ENCODE data around the gene PLS1. TPM values are rescaled to one million over a fixed set of nuclear protein-coding genes. Genes with fewer than 3 reads are reported as not detected.

The PLS1 gene
- total and polyA plus RNA-seq, 2 of the 8 experiments (the other 6 are each of a cell fraction or from before 2014, with no cell fraction given) = 18.7 to 44.7 TPM

DNA sequence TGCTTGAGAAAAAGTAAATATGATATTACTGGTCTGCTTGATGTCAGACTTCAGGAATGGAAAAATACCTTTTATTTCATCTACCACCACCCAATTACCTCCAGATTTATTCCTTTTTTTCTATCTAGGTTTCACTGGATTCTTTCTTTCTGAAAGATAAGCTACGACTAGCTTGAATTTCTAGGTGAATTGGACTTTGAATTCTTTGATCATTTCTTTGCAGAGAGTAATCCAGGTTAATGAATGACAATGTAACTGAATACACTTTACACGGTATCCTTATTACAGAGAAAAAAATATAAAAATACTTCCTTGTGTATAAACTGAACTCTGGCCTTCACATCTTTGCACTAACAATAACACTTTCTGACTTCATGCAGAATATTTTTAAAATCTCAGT lies 68.1 kb downstream of the PLS1 start:
- Histone ChIP-seq H2AK5ac (ENCODE audit: low read depth, low read length) (no peak overlapping the region), H4K91ac (replicated peaks; ENCODE audit: insufficient read length, low read length) (no peak overlapping the region), H3K23me2 (ENCODE audit: low read depth, low read length) (no peaks in the 10 kb centered on the region), H3K4ac (replicated peaks; ENCODE audit: insufficient read length, low read depth, low read length) (no peak overlapping the region), H2BK20ac (ENCODE audit: low read length) (no peak overlapping the region), H2AFZ (ENCODE audit: low read length) (no peak overlapping the region), H3K9ac (replicated peaks in 1 of 4; ENCODE audit: extremely low read depth in 1 of 4, low read depth in 3 of 4, low read length in 3 of 4) (no peak overlapping the region), H3K18ac (ENCODE audit: extremely low read depth, low read length) (no peak overlapping the region), H2BK12ac (ENCODE audit: low read depth, low read length) (no peak overlapping the region), H3K79me1 (ENCODE audit: low read depth, low read length) (no peaks in the 10 kb centered on the region), H3K4me2 (ENCODE audit: insufficient read depth in 1 of 2, low read depth in 2 of 2, low read length in 2 of 2) (no peak overlapping the region), H3K27me3 (replicated peaks in 1 of 4; ENCODE audit: control insufficient read depth in 3 of 4, extremely low read depth in 1 of 4, insufficient read depth in 3 of 4, low read length in 3 of 4) (no peaks in the 10 kb centered on the region), H2BK15ac (ENCODE audit: low read length) (no peak overlapping the region), H3K4me1 (replicated peaks in 1 of 4; ENCODE audit: control insufficient read depth in 3 of 4, insufficient read depth in 4 of 4, low read length in 3 of 4) (peaks cover 0 to 6% (median 1%) of the 10 kb centered on the region in 4 experiments; a peak in 3 of 7 replicates), H3K23ac (ENCODE audit: insufficient read length) (no peak overlapping the region), H3K56ac (replicated peaks; ENCODE audit: insufficient read length, low read depth, low read length) (no peak overlapping the region), H3K9me3 (ENCODE audit: insufficient read depth in 2 of 2, low read depth in 1 of 2, low read length in 1 of 2) (no peaks in the 10 kb centered on the region), H3K27ac (ENCODE audit: low read depth, low read length) (no peak overlapping the region), H2BK120ac (replicated peaks; ENCODE audit: low read depth, low read length) (no peak overlapping the region), H3K79me2 (ENCODE audit: control insufficient read depth in 1 of 2, insufficient read depth in 2 of 2, low read length in 2 of 2) (no peaks in the 10 kb centered on the region), H4K5ac (ENCODE audit: insufficient read length, low read depth, low read length) (no peak overlapping the region), H3K4me3 (ENCODE audit: extremely low read depth in 1 of 4, insufficient read depth in 2 of 4, low read depth in 3 of 4, low read length in 4 of 4) (peak overlapping the region in 1 of 4 experiments; percentile 12; a peak in 1 of 8 replicates), H4K8ac (ENCODE audit: extremely low read depth, insufficient read depth, low read length) (no peak overlapping the region), H3K36me3 (ENCODE audit: control insufficient read depth in 2 of 4, insufficient read depth in 4 of 4, low read length in 3 of 4) (no peaks in the 10 kb centered on the region; a peak in 1 of 8 replicates), H2BK5ac (ENCODE audit: low read depth, low read length) (no peak overlapping the region), H3K14ac (ENCODE audit: insufficient read length) (no peak overlapping the region), H4K20me1 (replicated peaks in 1 of 2; ENCODE audit: control insufficient read depth in 1 of 2, insufficient read depth in 2 of 2, low read length in 2 of 2) (no peaks in the 10 kb centered on the region)
- no peak for DNase-seq (ENCODE audit: low read depth in 1 of 2, low spot score in 2 of 2)
- 77% methylated on average over 2 of the region's 2 CpGs; no CpG with 5 or more reads in 1 of the 2 experiments for WGBS, 2 experiments (ENCODE audit: extremely low coverage in 1 of 2, insufficient coverage in 1 of 2, insufficient read length in 1 of 2, insufficient replicate concordance in 2 of 2, low coverage in 1 of 2, low lambda C conversion rate in 2 of 2, missing lambda C conversion rate in 1 of 2)
- ChIA-PET CTCF (ENCODE audit: partially characterized antibody) (interaction anchor here (1.1 kb wide), 1 partner anchor 40 kb away, joined by 3 read pairs; no protein-coding TSS in a partner anchor), POLR2A (ENCODE audit: partially characterized antibody) (no interaction called here)
- FAIRE-seq = no peak
- TF ChIP-seq RAD21 (IDR thresholded peaks at IDR 0.05 in 1 of 2, conservative IDR thresholded peaks at IDR 0.05 in 1 of 2; ENCODE audit: low read depth in 2 of 2, low read length in 2 of 2) (no peak), GTF2F1 (IDR thresholded peaks at IDR 0.05; ENCODE audit: borderline replicate concordance, low read depth, low read length) (no peak), TAF1 (IDR thresholded peaks at IDR 0.05; ENCODE audit: low read depth, low read length) (no peak), ASH2L (IDR thresholded peaks at IDR 0.05; ENCODE audit: low read length) (no peak), SRF (IDR thresholded peaks at IDR 0.05; ENCODE audit: low read depth, low read length) (no peak), RFX5 (IDR thresholded peaks at IDR 0.05; ENCODE audit: borderline replicate concordance, low read depth, low read length) (no peak), GABPA (IDR thresholded peaks at IDR 0.05; ENCODE audit: borderline replicate concordance, insufficient read depth, low read length) (no peak), KDM5A (IDR thresholded peaks at IDR 0.05; ENCODE audit: low read length) (no peak), CREB1 (IDR thresholded peaks at IDR 0.05) (no peak), YY1 (IDR thresholded peaks at IDR 0.05; ENCODE audit: low read depth, low read length) (no peak)
- TF ChIP-seq, protein P1, sequence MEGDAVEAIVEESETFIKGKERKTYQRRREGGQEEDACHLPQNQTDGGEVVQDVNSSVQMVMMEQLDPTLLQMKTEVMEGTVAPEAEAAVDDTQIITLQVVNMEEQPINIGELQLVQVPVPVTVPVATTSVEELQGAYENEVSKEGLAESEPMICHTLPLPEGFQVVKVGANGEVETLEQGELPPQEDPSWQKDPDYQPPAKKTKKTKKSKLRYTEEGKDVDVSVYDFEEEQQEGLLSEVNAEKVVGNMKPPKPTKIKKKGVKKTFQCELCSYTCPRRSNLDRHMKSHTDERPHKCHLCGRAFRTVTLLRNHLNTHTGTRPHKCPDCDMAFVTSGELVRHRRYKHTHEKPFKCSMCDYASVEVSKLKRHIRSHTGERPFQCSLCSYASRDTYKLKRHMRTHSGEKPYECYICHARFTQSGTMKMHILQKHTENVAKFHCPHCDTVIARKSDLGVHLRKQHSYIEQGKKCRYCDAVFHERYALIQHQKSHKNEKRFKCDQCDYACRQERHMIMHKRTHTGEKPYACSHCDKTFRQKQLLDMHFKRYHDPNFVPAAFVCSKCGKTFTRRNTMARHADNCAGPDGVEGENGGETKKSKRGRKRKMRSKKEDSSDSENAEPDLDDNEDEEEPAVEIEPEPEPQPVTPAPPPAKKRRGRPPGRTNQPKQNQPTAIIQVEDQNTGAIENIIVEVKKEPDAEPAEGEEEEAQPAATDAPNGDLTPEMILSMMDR (IDR thresholded peaks at IDR 0.05; ENCODE audit: control extremely low read depth in 1 of 3, insufficient read depth in 1 of 3, low read depth in 1 of 3, low read length in 3 of 3) = no peak
- TF ChIP-seq, protein P2, sequence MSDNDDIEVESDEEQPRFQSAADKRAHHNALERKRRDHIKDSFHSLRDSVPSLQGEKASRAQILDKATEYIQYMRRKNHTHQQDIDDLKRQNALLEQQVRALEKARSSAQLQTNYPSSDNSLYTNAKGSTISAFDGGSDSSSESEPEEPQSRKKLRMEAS (IDR thresholded peaks at IDR 0.05) = no peak
